PC-3 (cell line): ENCODE data around the gene APOL4. TPM values are rescaled to one million over a fixed set of nuclear protein-coding genes. Genes with fewer than 3 reads are reported as not detected.

ENCODE experiments used
- ATAC-seq: fragments of 200-7000 bp; cut with Tn5 transposase; 2 replicates; pipeline ENCODE4 v1.9.1; 2020; ENCODE audit warnings: mild to moderate bottlenecking, moderate library complexity
- BruUV-seq: library from RNA; stranded (reverse); fragments of 400-500 nt; replicated peaks from 2 replicates; lab custom pipeline; 2021; lab: Mats Ljungman, UMichigan
- CTCF ChIA-PET: fragments of 300-600 bp; sonication (Branson Sonifier 250); formaldehyde crosslinking; loops from one replicate; lab custom pipeline; 2022; ENCODE audit warnings: antibody characterized with exemption; lab: Charles Lee
- POLR2A ChIA-PET: fragments of 300-600 bp; sonication (Branson Sonifier 250); formaldehyde crosslinking; loops from one replicate; lab custom pipeline; 2022; ENCODE audit warnings: antibody characterized with exemption; ENCODE audit not compliant: unreplicated experiment; lab: Charles Lee
- DNase-seq: peaks from one replicate; pipeline ENCODE4 v3.0.0-alpha.2; 2015
- H2AFZ ChIP-seq: fragments of 300-600 bp; sonication (generic); 2 replicates; pipeline ENCODE4 v1.6.0; 2016; ENCODE audit warnings: antibody characterized with exemption, low read length
- H3F3A ChIP-seq: fragments of 300-600 bp; sonication (generic); one replicate; pipeline ENCODE4 v1.6.0; 2017; ENCODE audit warnings: antibody characterized with exemption, low read length, control low read depth, mild to moderate bottlenecking; ENCODE audit not compliant: unreplicated experiment
- H3K27ac ChIP-seq: fragments of 300-600 bp; sonication (generic); 2 replicates; pipeline ENCODE4 v1.5.1; 2016; ENCODE audit warnings: mild to moderate bottlenecking, low read length
- H3K27me3 ChIP-seq: fragments of 300-600 bp; sonication (generic); 2 replicates; pipeline ENCODE4 v1.6.1; 2016; ENCODE audit warnings: low read length, mixed read lengths
- H3K36me3 ChIP-seq: fragments of 300-600 bp; sonication (generic); 2 replicates; pipeline ENCODE4 v1.6.1; 2016; ENCODE audit warnings: low read depth, mixed run types, low read length, mixed read lengths
- H3K4me1 ChIP-seq: fragments of 300-600 bp; sonication (generic); 2 replicates; pipeline ENCODE4 v1.5.1; 2016; ENCODE audit warnings: low read length; ENCODE audit not compliant: insufficient read depth
- H3K4me2 ChIP-seq: fragments of 300-600 bp; sonication (generic); 2 replicates; pipeline ENCODE4 v1.6.0; 2016; ENCODE audit warnings: low read length
- H3K4me3 ChIP-seq: fragments of 300-600 bp; sonication (generic); 2 replicates; pipeline ENCODE4 v1.5.1; 2016; ENCODE audit warnings: mild to moderate bottlenecking, low read length, mixed read lengths
- H3K79me2 ChIP-seq: fragments of 300-600 bp; sonication (generic); 2 replicates; pipeline ENCODE4 v1.6.1; 2017; ENCODE audit warnings: low read length, mixed read lengths
- H3K9ac ChIP-seq: fragments of 300-600 bp; sonication (generic); 2 replicates; pipeline ENCODE4 v1.6.0; 2016; ENCODE audit warnings: mild to moderate bottlenecking, low read length
- H3K9me2 ChIP-seq: fragments of 300-600 bp; sonication (generic); replicated peaks from 2 replicates; pipeline ENCODE4 v1.6.1; 2016; ENCODE audit warnings: mixed run types, low read length, mixed read lengths
- H3K9me3 ChIP-seq: fragments of 300-600 bp; sonication (generic); 2 replicates; pipeline ENCODE4 v1.6.1; 2016; ENCODE audit warnings: low read length, mixed read lengths
- H4K20me1 ChIP-seq: fragments of 300-600 bp; sonication (generic); 2 replicates; pipeline ENCODE4 v1.6.1; 2016; ENCODE audit warnings: low read length, mixed read lengths
- EZH2 ChIP-seq: fragments of 300-600 bp; sonication (generic); IDR thresholded peaks from one replicate; pipeline ENCODE4 v1.6.1; 2017; ENCODE audit warnings: antibody characterized with exemption, mild to moderate bottlenecking, low read length; ENCODE audit not compliant: unreplicated experiment
- EZH2phosphoT487 ChIP-seq: fragments of 300-600 bp; sonication (generic); IDR thresholded peaks from 2 replicates; pipeline ENCODE4 v1.6.1; 2018; ENCODE audit warnings: mild to moderate bottlenecking, antibody characterized with exemption, low read length, borderline replicate concordance
- intact Hi-C: fragments of 100-400 bp; cut with micrococcal nuclease; formaldehyde crosslinking; loops from 2 replicates; pipeline ENCODE4 v1.9.0; 2023
- total RNA-seq: library from RNA; depleted of rRNA; stranded (reverse); fragments of >200 nt; gene quantifications from 2 replicates; pipeline ENCODE4 v1.2.3, GENCODE V29; 2014
- TF ChIP-seq, protein P1 (sequence below): fragments of 300-600 bp; sonication (generic); conservative IDR thresholded peaks from 2 replicates; pipeline ENCODE4 v1.5.1; 2017; ENCODE audit warnings: antibody characterized with exemption, low read depth, mild to moderate bottlenecking, low read length

APOL4 gene
- total RNA-seq, 1 experiment from 2014 or later = 0.04 TPM

DNA sequence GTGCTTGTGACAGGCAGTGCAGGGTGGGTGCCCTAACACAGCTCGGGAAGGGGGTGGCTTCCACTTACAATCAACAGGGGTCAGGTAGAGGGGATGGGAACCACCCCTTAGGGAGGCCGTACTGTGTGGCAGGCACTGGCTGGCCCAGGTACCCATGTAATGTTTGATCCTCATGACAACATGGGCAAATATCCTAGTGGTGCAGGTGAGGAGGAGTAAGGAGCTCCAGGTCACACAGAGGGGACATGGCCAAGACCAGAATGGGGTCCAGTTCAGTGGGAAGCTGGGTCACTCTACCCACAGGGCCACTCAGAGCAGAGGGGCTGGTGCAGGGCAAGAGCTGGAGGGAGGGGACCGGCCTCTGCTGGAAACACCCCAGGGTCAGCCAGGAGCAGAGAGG, 3.1 kb downstream of the APOL4 start:
- POLR2A ChIA-PET = no interaction called here

DNA sequence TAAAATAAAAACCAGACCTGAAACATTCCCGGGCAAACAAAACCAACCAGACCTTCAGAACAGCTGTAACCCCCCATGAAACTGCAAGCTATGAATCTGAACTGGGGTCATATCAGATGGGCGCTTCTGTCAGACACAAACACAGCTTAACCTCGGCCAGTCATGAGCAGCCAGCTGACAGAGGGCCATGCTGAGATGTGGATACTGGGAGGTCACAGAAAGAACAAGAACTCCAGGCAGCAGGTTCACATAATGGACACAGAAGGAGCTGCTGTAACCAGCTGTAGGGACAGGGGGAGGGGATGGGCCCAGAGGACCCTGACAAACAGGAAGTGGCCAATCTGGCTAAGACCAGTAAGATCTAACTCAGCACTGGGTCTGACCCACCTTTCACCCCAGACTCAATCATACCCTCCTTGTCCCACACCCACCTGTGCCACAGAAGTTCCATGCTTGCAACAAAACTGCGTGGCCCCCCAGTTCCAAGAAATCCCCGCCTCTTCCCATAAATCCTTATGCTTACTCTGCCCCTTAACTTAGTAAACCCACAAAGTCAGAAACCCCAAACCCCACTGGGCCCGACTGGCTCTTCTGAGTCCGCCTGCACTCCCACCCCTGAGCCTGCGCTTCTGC, 4.0 kb downstream of the APOL4 start:
- Histone ChIP-seq H3K4me2 (no peak overlapping the region), H3K27ac (no peak overlapping the region)

More for the DNA sequence above, 3.1 kb downstream of the APOL4 start:
- no peaks in the 10 kb centered on the region for H4K20me1 ChIP-seq
- no peaks in the 10 kb centered on the region for H3K27me3 ChIP-seq
- H3K4me1 ChIP-seq = peaks cover 1% of the 10 kb centered on the region; the same call in 1 of the 2 replicates
- no peaks in the 10 kb centered on the region for H3K9me2 ChIP-seq
- TF ChIP-seq, protein P1, sequence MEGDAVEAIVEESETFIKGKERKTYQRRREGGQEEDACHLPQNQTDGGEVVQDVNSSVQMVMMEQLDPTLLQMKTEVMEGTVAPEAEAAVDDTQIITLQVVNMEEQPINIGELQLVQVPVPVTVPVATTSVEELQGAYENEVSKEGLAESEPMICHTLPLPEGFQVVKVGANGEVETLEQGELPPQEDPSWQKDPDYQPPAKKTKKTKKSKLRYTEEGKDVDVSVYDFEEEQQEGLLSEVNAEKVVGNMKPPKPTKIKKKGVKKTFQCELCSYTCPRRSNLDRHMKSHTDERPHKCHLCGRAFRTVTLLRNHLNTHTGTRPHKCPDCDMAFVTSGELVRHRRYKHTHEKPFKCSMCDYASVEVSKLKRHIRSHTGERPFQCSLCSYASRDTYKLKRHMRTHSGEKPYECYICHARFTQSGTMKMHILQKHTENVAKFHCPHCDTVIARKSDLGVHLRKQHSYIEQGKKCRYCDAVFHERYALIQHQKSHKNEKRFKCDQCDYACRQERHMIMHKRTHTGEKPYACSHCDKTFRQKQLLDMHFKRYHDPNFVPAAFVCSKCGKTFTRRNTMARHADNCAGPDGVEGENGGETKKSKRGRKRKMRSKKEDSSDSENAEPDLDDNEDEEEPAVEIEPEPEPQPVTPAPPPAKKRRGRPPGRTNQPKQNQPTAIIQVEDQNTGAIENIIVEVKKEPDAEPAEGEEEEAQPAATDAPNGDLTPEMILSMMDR = no peak
- TF ChIP-seq EZH2 (no peak), EZH2phosphoT487 (no peak)
- intact Hi-C loops = loop anchor here (5.0 kb wide), 1 partner anchor 39 kb away; the partner anchor contains the start of gene APOL2
- no peaks in the 10 kb centered on the region for H3F3A ChIP-seq
- ATAC-seq (no peak), DNase-seq (no peak)
- no peak overlapping the region for H3K4me3 ChIP-seq
- H3K9ac ChIP-seq = no peak overlapping the region
- CTCF ChIA-PET = interaction anchor here (0.5 kb wide), 1 partner anchor 80 kb away, joined by 3 read pairs; no protein-coding TSS in a partner anchor
- BruUV-seq = no TSS peak
- H3K27ac ChIP-seq = no peak overlapping the region
- no peaks in the 10 kb centered on the region for H3K79me2 ChIP-seq
- H3K9me3 ChIP-seq = no peaks in the 10 kb centered on the region
- H2AFZ ChIP-seq = no peak overlapping the region
- H3K4me2 ChIP-seq = no peak overlapping the region
- H3K36me3 ChIP-seq = no peaks in the 10 kb centered on the region; the same call in 1 of the 2 replicates

More for the DNA sequence above, 4.0 kb downstream of the APOL4 start:
- no peaks in the 10 kb centered on the region for H3F3A ChIP-seq
- no peak for ATAC-seq
- no peaks in the 10 kb centered on the region for H3K27me3 ChIP-seq
- no TSS peak for BruUV-seq
- ChIA-PET CTCF (interaction anchor here (0.5 kb wide), 1 partner anchor 81 kb away, joined by 3 read pairs; no protein-coding TSS in a partner anchor), POLR2A (no interaction called here)
- no peaks in the 10 kb centered on the region for H3K9me2 ChIP-seq
- no peaks in the 10 kb centered on the region; the same call in 1 of the 2 replicates for H3K36me3 ChIP-seq
- no peak for DNase-seq
- H3K4me3 ChIP-seq = no peak overlapping the region
- H4K20me1 ChIP-seq = no peaks in the 10 kb centered on the region
- no peaks in the 10 kb centered on the region for H3K4me1 ChIP-seq
- H3K79me2 ChIP-seq = no peaks in the 10 kb centered on the region
- no peak overlapping the region for H2AFZ ChIP-seq
- intact Hi-C loops = loop anchor here (5.0 kb wide), 1 partner anchor 40 kb away; the partner anchor contains the start of gene APOL2
- H3K9me3 ChIP-seq = no peaks in the 10 kb centered on the region
- no peak overlapping the region for H3K9ac ChIP-seq
- no peak for TF ChIP-seq EZH2phosphoT487
- TF ChIP-seq, protein P1 = no peak
